HG03520 (cell line): ENCODE results near the gene AXIN1.
"Not testable (repeated sequence)": the region's sequence is repeated elsewhere in the genome, so short reads cannot be mapped to it uniquely, and the experiment has no call there.

ENCODE experiments used
- ATAC-seq: cut with Tn5 transposase; IDR thresholded peaks from one replicate; pipeline ENCODE4 v1.9.1; 2021; ENCODE audit warnings: mild to moderate bottlenecking, moderate library complexity; ENCODE audit not compliant: unreplicated experiment

Gene AXIN1

GRCh38 chr16:369866-370436, 17.4 kb upstream of the AXIN1 start:
- ATAC-seq = no peak

- ATAC-seq = no peak
These were observed 16.8 kb upstream of the AXIN1 start for GRCh38 chr16:369275-369865.

- no peak for ATAC-seq
These were observed 16.1 kb upstream of the AXIN1 start for GRCh38 chr16:368388-369158.

GRCh38 chr16:367333-367903, 14.9 kb upstream of the AXIN1 start:
- ATAC-seq = no peak

GRCh38 chr16:366476-366875, 14.0 kb upstream of the AXIN1 start:
- ATAC-seq = no peak

GRCh38 chr16:364595-365491, 12.3 kb upstream of the AXIN1 start:
- ATAC-seq = no peak

GRCh38 chr16:363766-364490, 11.4 kb upstream of the AXIN1 start:
- no peak for ATAC-seq

GRCh38 chr16:363110-363765, 10.7 kb upstream of the AXIN1 start:
- no peak for ATAC-seq

GRCh38 chr16:362702-362999, 10.1 kb upstream of the AXIN1 start:
- not testable (repeated sequence) for ATAC-seq

GRCh38 chr16:361872-362701, 9.6 kb upstream of the AXIN1 start:
- ATAC-seq = no peak

GRCh38 chr16:361341-361871, 8.9 kb upstream of the AXIN1 start:
- ATAC-seq = no peak

GRCh38 chr16:360698-361336, 8.3 kb upstream of the AXIN1 start:
- no peak for ATAC-seq

- ATAC-seq = no peak
These were observed 7.6 kb upstream of the AXIN1 start for GRCh38 chr16:359871-360697.

- ATAC-seq = no peak
These were observed 6.7 kb upstream of the AXIN1 start for GRCh38 chr16:359067-359763.

- ATAC-seq = no peak
These were observed 4.2 kb upstream of the AXIN1 start for GRCh38 chr16:356741-357140.

GRCh38 chr16:354971-355461, 2.5 kb upstream of the AXIN1 start:
- ATAC-seq = no peak
